NCI-H1417 (cell line): ENCODE measurements around the gene RGS6.
"Not testable (repeated sequence)": the region's sequence is repeated elsewhere in the genome, so short reads cannot be mapped to it uniquely, and the experiment has no call there.

Experiments used
- DNase-seq, 3 experiments: peaks; one replicate each; lab custom pipeline; 2025; lab: John Stamatoyannopoulos, UW

RGS6 gene

DNA sequence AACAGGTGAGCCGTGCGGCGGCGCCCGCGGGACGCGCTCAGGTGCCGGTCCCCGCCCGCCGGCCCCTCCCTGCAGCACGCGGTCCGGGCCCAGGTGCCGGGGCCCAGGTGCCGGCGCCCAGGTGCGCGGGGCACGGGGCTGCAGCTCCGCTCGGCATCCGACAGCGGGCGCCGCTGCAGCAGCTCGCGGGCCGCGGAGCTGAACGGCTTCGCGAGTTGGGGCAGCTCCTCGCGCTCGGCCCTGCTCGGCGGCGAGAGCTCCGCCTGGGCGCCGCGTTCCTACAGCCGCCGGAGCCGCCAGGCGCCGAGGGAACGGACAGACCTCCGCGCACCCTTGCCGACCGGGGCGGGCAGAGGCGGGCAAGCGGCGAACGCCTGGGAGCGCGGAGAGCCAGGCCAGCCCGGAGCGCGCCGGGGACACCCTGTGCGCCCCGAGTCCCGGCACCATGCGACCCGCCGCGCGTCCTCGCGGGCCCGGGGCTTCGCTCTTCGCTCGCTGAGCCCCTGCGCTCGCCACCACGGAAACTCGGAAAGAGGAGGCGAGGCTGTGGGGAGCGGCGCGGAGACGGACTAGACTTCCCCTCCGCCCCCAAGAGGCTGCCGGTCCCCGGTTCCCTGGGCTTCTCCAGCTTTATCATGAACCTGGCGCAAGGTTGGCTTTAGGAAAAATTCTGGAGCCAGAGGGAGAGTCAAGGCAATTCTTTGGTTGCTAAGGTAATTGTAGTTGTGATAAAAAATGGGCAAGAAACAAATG is at the start of gene RGS6:
Gene RGS6, plus strand, starts transcription at position 201 of the 753 bp plus-strand sequence.
- peak; percentile 80 to 84 (median 81) for DNase-seq

DNA sequence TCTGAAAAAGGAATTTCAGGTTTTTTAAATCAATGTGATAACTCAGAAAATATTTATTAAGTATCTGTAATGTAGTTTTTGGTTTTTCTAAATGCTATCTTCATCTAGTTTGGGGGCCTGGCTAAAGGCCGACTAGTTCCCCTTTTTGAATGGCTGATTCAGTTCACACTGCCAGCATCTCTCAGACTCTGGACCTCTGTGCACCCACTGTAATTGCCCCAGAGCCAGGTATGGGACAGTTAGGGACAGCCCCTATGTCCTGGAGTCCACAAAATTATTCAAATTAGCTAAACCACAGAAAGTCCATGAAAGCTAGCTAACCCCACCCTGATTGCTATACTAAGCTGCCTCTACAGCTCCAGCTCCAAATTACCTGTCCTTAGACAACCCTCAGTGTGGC is 49.1 kb upstream of the RGS6 start:
- no peak for DNase-seq

DNA sequence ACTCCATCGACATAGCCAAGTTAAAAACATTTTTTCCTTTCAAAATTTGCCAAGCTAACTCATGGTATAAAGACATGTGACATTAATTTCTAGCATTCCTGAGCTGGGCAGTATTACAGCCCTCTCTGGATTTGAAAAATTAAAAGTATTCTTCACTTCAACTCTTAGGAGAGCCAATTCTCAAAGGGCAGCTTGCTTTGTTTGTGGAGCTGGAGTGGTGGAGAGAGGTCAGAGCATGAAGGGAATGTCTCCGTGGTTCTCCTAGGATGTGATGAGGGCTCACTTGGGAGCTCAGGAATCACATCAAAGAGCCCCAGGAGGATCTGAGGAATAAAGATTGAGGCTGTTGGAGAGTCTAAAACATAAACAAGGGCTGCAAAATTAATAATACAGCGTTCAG is 46.9 kb upstream of the RGS6 start:
- no peak for DNase-seq

DNA sequence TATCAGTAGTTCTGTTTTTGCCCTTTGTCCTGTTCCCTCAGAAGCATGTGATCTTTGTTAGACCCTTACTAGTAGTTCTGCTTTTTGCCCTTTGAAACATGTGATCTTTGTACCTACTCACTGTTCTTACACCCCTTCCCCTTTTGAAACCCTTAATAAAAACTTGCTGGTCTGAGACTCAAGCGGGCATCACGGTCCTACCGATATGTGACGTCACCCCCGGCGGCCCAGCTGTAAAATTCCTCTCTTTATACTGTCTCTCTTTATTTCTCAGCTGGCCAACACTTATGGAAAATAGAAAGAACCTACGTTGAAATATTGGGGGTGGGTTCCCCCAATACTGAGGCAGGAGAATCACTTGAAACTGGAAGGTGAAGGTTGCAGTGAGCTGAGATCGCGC is 44.4 kb upstream of the RGS6 start:
- DNase-seq: not testable (repeated sequence)

DNA sequence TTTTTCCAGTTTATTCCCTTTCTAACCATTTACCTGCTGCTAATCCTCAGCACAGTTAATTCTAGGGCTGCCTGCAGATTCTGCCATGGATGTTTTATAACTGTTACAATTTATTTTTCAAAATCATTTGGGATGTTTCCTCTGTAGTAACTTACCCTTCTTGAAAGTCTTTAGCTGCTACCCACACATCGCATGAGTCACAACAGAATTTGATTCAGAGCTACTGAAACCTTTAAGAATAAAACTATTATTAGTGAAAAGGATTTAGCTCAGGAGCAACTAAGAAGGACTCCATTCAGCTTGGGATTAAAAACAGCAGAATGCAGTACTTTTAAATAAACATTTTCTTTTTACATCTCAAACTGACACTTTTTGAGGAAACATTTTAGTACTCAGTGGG is 41.7 kb upstream of the RGS6 start:
- DNase-seq: no peak

DNA sequence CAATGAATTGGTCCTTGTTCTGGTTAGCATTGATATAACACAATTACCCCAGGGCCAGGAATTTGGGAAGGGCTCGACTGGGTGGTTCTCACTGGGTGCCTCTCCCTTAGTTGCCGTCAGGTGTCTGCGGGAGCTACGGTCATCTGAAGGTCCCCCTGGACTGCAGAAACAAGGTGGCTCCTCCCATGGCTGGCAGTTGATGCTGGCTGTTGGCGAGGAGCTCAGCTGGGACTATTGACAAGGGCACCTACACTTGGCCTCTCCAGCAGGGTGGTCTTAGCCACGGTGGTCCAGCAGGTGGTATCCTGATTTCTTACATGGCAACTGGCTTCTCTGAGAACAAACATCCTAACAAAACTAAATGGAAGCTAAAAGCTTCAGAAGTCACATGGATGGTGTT is 41.0 kb upstream of the RGS6 start:
- no peak for DNase-seq

DNA sequence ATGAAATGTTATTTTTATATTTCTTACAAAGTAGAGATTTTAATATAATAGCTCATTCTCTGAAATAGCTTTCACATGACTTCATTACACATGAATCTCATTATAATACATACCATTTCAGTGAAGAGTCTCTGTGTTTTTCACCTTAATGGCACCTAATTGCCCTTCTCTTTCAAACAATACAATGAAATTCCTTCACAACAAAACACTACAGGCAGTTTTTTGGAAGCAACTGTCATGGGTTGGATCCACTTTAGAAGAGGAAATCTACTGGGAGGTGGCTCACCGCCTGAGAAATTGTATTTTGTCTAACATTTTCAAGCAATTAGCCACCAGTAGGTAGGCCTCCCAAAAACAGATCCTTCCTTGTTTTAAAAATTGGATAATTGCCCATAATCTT is 40.3 kb upstream of the RGS6 start:
- no peak for DNase-seq

DNA sequence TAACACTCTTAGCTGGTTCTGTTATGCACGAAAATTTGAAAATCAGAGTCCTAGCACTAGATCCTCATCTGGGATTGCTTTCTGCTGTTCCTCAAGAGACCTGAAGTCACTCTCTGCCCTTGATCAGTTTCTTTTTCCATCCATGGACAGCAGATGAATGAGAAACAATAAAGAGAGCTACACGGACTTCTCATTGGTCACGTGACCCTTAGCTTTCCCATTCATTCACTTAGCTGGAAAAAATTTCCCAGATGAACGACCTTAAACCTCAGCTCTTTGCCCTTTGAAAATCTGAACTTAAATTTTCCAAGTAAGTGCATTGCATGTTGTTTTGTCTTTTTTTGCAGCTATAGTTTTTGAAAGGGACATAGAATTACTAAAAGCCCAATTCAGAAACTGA is 27.2 kb upstream of the RGS6 start:
- DNase-seq: no peak

DNA sequence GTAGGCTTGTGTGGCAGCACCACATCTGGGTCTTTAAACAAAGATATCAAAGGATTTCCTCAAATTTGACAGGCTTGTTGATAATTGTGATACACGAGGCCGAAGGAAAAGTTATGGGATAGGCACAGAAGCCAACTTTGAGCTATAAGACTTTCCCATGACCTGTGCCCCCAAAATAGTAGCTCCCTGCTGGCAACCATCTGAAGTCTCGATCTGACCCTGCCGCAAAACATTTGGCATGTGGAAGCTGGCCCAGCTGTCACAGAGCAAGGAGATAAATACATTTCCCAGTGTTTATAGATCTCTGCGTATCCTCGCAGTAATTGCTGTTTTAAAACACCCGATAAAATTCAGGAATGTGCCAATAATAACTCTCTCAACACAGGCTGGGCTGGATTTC is 26.4 kb upstream of the RGS6 start:
- DNase-seq: no peak

DNA sequence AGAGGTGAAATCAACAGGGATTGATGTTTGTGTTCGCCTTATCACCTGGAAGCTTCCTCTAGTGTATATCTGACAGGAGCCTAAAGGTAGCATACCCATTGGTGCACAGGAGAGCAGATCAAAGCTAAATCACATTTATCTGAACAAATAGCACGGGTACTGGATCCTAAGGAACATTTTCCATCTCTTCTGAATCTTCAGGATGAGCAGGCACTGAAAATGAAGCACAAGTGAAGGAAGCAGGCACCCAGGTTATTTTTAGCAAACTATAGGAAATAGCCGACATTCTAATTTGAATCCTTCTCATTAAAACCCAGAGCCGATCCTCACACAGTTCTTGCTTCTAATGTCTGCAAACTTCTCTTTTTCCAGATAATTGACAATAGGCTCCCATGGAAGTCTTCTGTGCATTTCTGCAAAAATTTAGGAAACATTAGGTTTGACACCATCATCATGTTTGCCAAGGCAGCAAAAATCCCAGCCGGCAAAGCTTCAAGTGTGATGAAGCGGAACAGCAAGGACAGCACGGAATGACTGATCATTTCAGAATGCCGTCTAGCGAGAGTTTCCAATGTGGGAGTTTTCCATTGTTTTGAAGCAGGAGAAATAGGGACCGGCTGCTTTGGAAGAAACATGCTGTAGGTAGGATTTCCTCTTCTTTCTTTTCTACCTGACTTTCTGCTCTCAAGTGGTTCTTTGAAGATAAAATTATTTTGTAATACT is 24.3 kb upstream of the RGS6 start:
- DNase-seq: peak in 1 of 3 experiments; percentile 42

DNA sequence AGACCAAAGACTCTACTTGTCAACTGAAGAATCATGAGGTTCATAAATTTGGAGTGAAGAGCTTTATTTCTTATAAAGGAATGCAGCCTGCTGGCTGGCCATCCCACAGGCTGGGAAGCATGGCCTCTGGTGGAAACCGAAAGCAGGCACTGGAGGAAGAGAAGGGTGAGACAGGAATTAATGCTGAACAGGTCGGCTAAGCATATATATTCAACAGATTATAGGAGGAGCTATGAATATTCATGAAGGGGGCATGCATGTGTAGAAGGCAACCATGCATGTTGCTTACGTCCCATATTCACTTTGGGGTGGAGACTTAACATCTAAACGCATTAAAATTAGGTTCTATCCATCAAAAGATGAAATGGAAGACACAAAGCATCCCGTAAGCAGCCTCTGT is 20.6 kb upstream of the RGS6 start:
- DNase-seq: no peak

DNA sequence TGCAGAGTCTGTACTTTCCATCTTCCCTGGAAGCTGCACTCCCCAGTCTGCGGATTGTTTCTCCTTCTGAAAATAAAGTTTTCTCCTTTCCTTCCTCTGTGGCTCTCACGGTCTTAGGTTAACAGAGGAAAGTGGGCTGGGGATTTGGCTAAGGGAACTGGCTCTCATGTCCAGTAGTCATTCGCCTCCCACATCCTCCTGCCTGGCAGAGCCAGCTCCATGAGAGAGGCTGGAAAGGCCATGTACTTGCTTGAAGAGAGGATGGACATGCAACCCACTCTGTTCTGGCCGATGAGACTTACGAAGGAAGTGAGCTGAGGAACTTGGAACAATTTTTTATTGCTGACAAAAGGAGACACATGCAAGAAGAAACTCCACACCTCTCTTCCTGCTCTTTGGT is 18.9 kb upstream of the RGS6 start:
- no peak for DNase-seq

DNA sequence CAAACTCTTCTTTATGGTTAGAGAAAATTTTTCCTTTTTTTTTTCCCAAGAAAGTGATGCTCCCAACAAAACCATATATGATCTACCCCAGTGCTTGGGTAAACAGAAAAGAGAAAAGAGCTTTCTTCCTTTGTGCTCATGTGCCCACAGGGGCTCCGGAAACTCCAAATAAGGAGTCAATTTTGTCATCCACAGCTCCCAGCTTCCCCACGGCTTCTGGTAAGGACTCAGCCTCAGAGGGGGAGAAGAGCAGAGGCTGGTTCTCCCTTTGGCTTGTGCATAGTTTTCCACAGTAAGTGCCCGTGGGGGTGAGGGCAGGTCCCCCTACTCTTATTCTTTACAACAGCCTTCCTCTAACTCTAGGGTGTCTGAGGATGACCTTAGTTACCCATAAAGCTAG is 13.3 kb upstream of the RGS6 start:
- DNase-seq: peak in 2 of 3 experiments; percentile 39 to 76

DNA sequence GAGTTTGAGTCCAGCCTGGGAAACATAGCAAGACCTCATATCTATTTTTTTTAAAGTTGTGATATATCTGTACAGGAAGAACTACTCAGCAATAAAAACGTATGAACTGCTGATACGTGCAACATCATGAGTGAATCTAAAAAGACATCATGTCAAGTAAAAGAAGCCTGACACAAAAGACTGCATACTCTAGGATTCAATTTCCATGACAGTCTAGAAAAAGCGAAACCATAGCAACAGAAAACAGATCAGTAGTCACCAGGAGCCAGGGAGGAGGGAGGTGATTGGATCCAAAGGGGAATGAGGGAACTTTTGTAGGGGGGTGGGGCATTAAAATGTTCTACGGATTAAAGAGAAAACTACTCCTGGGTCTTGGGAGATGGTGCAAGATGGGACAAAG is 8.7 kb upstream of the RGS6 start:
- DNase-seq: no peak

DNA sequence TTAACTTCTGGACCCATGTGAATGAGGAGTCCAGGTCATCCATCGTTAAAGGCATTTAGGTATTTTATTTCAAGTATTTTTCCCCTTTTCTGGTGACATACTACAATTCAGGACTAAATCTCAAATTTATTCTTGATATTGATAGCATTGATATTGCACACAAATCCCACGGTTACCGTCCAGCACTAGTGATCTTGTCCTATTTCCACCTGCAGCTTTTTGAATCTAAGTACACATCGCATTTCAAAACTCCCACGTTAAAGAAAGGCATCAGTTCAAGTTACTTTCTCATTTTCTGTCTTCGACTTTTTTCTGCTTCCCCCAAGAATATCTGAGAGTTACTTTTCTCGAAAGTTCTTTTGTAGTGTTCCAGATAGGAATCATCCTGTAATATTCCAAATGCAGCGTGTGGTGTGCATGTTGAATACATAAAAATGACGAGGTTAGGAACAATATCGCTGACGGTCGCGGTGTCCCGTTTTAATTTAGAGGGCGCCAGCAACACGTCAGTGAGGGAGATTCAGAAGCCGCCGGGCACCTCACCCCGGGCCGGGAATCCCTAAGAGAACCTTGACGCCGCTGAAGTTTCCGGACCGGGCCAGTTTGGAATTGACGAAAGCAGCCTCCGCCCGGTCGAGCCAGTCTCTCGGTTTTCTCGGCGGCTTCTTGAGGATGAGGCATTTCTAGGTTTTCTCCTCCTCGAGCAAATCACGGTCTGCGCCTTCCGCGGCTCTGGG is 569 bp upstream of the RGS6 start:
- peak in 2 of 3 experiments; percentile 69 to 74 for DNase-seq

DNA sequence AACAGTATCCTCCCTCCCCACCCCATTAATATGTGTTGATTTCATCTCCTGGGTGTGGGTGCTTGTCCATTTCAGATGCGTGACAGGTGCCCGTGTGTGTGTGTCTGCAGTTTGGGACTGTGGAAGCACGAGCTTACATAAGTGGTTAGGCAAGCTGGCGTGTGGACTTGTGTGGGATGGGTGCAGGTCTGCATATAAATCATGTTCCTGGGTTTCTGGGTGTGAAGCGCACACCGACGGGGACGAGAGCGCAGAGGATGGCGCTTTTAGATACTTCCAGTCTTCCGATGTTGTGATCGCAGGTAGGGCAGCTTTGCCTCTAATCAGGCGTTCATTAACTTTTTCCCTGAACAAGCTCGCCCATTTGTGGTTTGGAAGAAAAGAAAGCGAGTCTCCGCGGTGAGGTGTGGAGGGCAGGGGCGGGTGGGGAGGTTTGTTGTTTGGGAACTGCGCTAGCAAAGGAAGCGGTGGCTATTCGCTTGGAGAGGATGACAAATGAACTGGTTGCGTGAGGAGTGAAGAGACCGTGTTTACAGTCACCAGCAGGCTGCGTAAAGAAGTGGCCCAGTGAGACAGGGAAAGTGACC is 865 bp downstream of the RGS6 start:
- peak; percentile 58 to 74 (median 66) for DNase-seq

DNA sequence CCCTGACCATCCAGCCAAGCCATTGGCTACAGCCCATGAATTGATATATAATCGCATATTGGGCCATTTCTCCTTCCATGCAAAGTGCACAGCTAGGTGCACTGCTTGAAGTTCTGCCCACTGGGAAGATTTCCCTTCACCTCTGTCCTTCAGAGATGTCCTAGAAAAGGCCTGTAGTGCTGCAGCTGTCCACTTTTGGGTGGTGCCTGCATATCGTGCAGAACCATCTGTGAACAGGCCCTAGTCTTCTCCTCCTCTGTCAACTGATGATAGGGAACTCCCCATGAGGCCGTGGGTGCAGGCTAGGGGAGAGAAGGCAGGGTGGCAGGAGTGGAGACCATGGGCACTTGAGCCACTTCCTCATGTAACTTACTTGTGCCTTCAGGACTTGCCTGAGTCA is 6.0 kb downstream of the RGS6 start:
- DNase-seq: not testable (repeated sequence)

DNA sequence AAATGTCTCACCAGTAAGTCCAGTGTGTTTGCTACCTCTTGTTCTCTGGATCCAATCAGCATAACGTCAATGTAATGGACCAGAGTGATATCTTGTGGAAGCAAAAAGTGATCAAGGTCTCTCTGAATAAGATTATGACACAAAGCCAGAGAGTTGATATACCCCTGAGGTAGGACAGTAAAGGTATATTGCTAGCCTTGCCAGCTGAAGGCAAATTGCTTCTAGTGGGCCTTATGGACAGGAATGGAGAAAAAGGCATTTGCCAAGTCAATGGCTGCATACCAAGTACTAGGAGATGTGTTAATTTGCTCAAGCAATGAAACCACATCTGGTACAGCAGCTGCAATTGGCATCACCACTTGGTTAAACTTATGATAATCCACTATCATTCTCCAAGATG is 7.1 kb downstream of the RGS6 start:
- DNase-seq: not testable (repeated sequence)

DNA sequence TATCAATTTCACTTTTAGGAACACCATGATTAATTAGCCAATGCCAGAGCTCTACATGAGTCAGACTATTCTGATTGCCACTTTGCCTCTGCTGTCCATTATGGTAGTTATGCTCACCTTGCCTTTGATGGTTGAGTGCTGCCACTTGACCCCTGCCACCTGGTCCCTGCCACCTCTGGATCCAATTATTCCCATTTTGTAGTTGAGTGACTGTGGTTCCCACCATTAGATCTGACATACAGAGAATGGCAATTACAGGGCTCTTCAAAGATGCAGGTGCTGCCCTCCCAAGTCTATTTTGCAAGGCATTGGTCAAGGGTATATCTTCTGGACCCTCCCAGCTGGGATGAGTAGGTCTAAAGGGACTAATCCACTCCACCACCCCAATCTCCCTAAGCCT is 8.3 kb downstream of the RGS6 start:
- DNase-seq: not testable (repeated sequence)

DNA sequence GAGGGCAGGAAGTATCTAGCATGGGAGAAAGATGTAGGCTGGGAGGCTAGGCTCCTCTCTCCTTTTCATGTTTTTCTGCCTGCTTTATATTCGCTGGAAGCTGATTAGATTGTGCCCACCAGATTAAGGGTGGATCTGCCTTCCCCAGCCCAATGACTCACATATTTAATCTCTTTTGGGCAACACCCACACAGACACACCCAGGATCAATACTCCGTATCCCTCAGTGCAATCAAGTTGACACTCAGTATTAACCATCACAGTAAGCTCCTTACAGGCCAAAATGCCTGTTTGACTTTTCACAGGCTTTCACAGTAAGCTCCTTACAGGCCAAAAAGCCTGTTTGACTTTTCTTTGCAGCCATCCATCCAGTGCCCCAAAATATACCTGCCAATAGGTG is 9.4 kb downstream of the RGS6 start:
- DNase-seq: not testable (repeated sequence)

DNA sequence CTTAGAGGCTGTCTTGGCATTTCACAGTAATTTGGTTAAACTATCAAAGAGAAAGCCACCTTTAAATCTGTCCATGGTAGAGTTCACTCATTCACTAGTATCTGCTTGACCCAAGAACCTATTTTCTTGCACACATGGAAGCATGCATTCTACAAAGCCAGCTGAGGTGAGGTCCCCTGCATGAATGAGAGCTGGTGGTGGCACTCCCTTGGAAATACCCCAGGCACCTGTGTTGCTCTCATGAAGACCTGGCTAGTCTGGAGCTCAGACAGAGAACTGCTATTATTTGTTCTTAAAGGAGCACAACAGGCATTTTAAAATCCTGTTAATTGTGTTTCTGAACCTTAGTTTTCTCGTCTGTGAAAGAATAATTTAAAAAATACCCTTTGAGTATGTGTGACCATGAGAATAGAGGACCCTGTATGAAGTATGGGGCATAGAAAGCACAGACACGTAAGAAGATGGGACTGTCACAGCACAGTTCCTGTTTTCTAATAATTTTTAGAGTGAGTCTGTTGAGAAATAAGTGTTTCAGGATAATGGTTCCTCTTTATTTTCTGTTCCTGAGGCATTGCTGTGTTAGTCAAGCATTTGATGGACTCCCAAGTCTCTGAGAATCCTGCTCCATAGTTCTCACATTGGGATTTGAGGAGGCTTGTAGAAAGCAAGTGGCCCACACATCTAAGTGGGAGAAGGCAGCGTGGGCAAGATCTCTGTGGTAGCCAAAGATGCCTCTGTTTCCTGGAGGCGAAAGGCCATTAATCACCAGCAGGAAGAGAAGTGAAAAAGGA is 10.9 kb downstream of the RGS6 start:
- no peak for DNase-seq

DNA sequence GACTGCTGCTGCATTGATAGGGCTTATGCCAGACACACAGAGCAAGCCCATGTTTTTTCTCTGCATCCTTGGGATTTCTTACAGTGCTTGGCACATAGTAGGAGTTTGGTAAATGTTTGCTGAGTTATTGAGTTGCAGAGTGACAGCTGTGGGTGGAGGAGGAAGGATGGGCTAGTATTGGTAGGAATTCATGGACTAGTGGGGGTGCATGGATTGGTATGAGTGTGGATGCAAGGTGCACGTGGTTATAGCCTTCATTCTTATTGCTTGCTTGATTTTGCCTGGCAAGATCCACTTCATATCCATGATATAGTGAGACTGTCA is 11.4 kb downstream of the RGS6 start:
- DNase-seq: no peak
